ENCODE data around the gene CBX1.

The CBX1 gene

GRCh38 chr17:48027322-48027981 is 73.8 kb downstream of the CBX1 start:
- H3K4me3 ChIP-seq (ENCODE audit: low read depth, low read length), result no peak overlapping the region
- no peak for TF ChIP-seq CTCF (IDR thresholded peaks at IDR 0.05; ENCODE audit: insufficient read depth, low read depth, low read length, missing control alignments)
- no peak for DNase-seq (ENCODE audit: low read depth)

GRCh38 chr17:48026502-48027321 is 74.6 kb downstream of the CBX1 start:
- peak; percentile 95 for TF ChIP-seq CTCF (IDR thresholded peaks at IDR 0.05; ENCODE audit: insufficient read depth, low read depth, low read length, missing control alignments)
- peak; percentile 92 for DNase-seq (ENCODE audit: low read depth)

GRCh38 chr17:48025904-48026501 is 75.3 kb downstream of the CBX1 start:
- no peak for TF ChIP-seq CTCF (IDR thresholded peaks at IDR 0.05; ENCODE audit: insufficient read depth, low read depth, low read length, missing control alignments)
- H3K4me3 ChIP-seq (ENCODE audit: low read depth, low read length), result peak overlapping the region; percentile 71; the same call in 1 of the 2 replicates
- no peak for DNase-seq (ENCODE audit: low read depth)

More at GRCh38 chr17:48026502-48027321, 74.6 kb downstream of the CBX1 start:
- no peak overlapping the region for H3K4me3 ChIP-seq (ENCODE audit: low read depth, low read length)

- peak overlapping the region; percentile 71 for H3K4me3 ChIP-seq (ENCODE audit: low read depth, low read length)
- peak; percentile 87 for TF ChIP-seq CTCF (IDR thresholded peaks at IDR 0.05; ENCODE audit: insufficient read depth, low read depth, low read length, missing control alignments)
- peak; percentile 98 for DNase-seq (ENCODE audit: low read depth)
Measured at GRCh38 chr17:48025040-48025903, 76.0 kb downstream of the CBX1 start.

GRCh38 chr17:48024149-48025039 is 76.9 kb downstream of the CBX1 start:
- DNase-seq (ENCODE audit: low read depth), result peak; percentile 50
- no peak for TF ChIP-seq CTCF (IDR thresholded peaks at IDR 0.05; ENCODE audit: insufficient read depth, low read depth, low read length, missing control alignments)
- H3K4me3 ChIP-seq (ENCODE audit: low read depth, low read length), result peak overlapping the region; percentile 54
